H1 (cell line): ENCODE results near the gene GTSE1. TPM values are rescaled to one million over a fixed set of nuclear protein-coding genes. Genes with fewer than 3 reads are reported as not detected.

Experiments
- CTCF ChIP-seq, 3 experiments: IDR thresholded peaks; 1 replicate in 2 of 3; 2 replicates in 1 of 3; pipeline versions ENCODE4 v1.5.1 to v1.6.1; 2011; ENCODE audit warnings: low read length in 3 of 3, mild to moderate bottlenecking in 3 of 3, inconsistent platforms in 2 of 3, low read depth in 1 of 3, moderate library complexity in 1 of 3; ENCODE audit not compliant: insufficient read depth in 1 of 3; ENCODE audit errors: control extremely low read depth in 1 of 3
- polyA plus RNA-seq, 7 experiments: library from polyadenylated mRNA; depleted of rRNA in 3 of 7; stranded (reverse) in 5 of 7; unstranded in 2 of 7; fragments of >200 nt in 5 of 7; fragments of 200-250 nt in 2 of 7; gene quantifications; 1 replicate in 5 of 7; 2 replicates in 1 of 7; 4 replicates in 1 of 7; pipeline versions ENCODE4 v1.2.1 to v1.2.3, GENCODE V29; 2011 to 2013; ENCODE audit warnings: missing spikeins in 2 of 7, mixed read lengths in 2 of 7
- total RNA-seq: library from RNA; stranded (reverse); fragmentation: NEBNext Ultra II Directional; extraction: Animal tissue kit (Norgen Biotek cat#: 25700); gene quantifications from 2 replicates; pipeline ENCODE4 v1.2.1, GENCODE V29; 2021

The GTSE1 gene
- total and polyA plus RNA-seq, 2 of the 8 experiments (the other 6 are each of a cell fraction or from before 2014, with no cell fraction given) = 17.5 to 38.6 TPM

DNA sequence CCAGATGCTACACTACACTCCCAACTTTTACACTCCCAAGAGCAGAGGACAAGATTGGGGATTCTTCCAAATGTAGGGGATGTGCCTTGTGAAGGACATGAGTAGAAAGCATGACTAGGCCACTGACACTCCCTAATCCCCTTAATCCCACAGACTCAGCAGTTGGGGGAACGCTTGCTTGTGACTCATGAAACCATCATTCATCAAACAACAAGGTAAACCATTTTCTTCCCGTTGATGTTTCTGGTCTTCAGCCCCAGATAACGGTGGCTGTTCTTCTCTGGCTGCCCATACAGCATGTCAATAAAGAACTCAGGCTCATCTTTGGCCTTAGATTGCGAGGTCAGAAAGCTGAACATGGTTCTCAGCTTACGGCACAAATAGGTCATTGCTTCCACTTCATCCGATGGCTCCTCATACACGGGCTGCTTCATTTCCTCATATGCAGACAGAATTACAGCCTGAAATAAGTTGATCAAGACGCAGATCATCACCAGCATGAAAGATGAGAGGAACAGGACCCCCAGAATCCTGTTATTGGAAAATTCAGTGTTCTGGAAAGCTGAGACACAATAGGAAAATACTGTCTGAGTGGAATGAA is 40.2 kb upstream of the GTSE1 start (continued):
- TF ChIP-seq CTCF (IDR thresholded peaks at IDR 0.05; ENCODE audit: control extremely low read depth in 1 of 3, insufficient read depth in 1 of 3, low read depth in 1 of 3, low read length in 3 of 3) = no peak
